ENCODE data around the gene PRKCSH.
"Not testable (repeated sequence)": the region's sequence is repeated elsewhere in the genome, so short reads cannot be mapped to it uniquely, and the experiment has no call there.

Gene PRKCSH

GRCh38 chr19:11461453-11461852 lies 26.0 kb downstream of the PRKCSH start:
- H3K27ac ChIP-seq, result no peak overlapping the region
- TF ChIP-seq ZFX (IDR thresholded peaks at IDR 0.05; ENCODE audit: borderline replicate concordance) (no peak), CTCF (IDR thresholded peaks at IDR 0.05) (no peak)

GRCh38 chr19:11463391-11463790 lies 28.0 kb downstream of the PRKCSH start:
- no peak overlapping the region for H3K27ac ChIP-seq
- no peak for TF ChIP-seq ZFX (IDR thresholded peaks at IDR 0.05; ENCODE audit: borderline replicate concordance)
- no peak for TF ChIP-seq CTCF (IDR thresholded peaks at IDR 0.05)

GRCh38 chr19:11464333-11465265 lies 29.2 kb downstream of the PRKCSH start:
- no peak overlapping the region for H3K27ac ChIP-seq
- TF ChIP-seq ZFX (IDR thresholded peaks at IDR 0.05; ENCODE audit: borderline replicate concordance) (no peak), CTCF (IDR thresholded peaks at IDR 0.05) (no peak)

GRCh38 chr19:11465600-11465999 lies 30.2 kb downstream of the PRKCSH start:
- no peak overlapping the region for H3K27ac ChIP-seq

GRCh38 chr19:11468266-11468845 lies 32.9 kb downstream of the PRKCSH start:
- not testable (repeated sequence) for H3K27ac ChIP-seq

More at GRCh38 chr19:11465600-11465999, 30.2 kb downstream of the PRKCSH start:
- TF ChIP-seq CTCF (IDR thresholded peaks at IDR 0.05), result no peak

GRCh38 chr19:11473725-11474124 lies 38.3 kb downstream of the PRKCSH start:
- TF ChIP-seq ZFX (IDR thresholded peaks at IDR 0.05; ENCODE audit: borderline replicate concordance), result no peak
- TF ChIP-seq CTCF (IDR thresholded peaks at IDR 0.05), result no peak
- H3K27ac ChIP-seq, result no peak overlapping the region

GRCh38 chr19:11475343-11475742 lies 39.9 kb downstream of the PRKCSH start:
- not testable (repeated sequence) for H3K27ac ChIP-seq

- no peak overlapping the region for H3K27ac ChIP-seq
- TF ChIP-seq CTCF (IDR thresholded peaks at IDR 0.05), result no peak
- no peak for TF ChIP-seq ZFX (IDR thresholded peaks at IDR 0.05; ENCODE audit: borderline replicate concordance)
Observed at GRCh38 chr19:11475861-11476260, 40.4 kb downstream of the PRKCSH start.

Measured in 22Rv1 (cell line).